Kidney tubule cell (primary cell): ENCODE measurements around the gene SLC25A53.
"Not testable (repeated sequence)": the region's sequence is repeated elsewhere in the genome, so short reads cannot be mapped to it uniquely, and the experiment has no call there.

Experiments used
- DNase-seq: peaks from one replicate; pipeline ENCODE4 v3.0.0-alpha.2; 2018; ENCODE audit warnings: low spot score

The SLC25A53 gene

DNA sequence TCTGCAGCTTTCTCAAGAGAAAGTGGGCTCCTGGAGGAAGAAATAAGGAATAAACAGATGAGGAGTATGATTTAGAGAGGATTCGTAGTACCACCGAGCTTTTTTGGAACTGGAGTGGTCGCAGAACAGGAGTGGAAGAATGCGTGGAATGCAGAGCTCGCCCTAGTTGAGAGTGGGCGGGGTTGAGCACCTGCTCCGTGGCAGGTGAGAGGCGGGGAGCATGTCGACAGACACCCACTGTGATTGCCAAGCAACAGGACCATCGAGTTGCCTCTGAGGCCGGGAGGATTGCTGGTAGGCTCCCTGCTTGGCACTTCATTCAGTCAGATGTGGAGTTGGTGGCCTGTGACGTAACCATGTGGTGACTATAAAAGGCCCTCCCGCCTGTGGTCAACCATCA is 101.9 kb downstream of the SLC25A53 start:
- DNase-seq = not testable (repeated sequence)
